Aorta (tissue), 5 donors: Measurements from ENCODE around the gene ERO1A. TPM values are rescaled to one million over a fixed set of nuclear protein-coding genes. Genes with fewer than 3 reads are reported as not detected.

ENCODE experiments used
- ATAC-seq: fragments of 200-7000 bp; cut with Tn5 transposase; one replicate; pipeline ENCODE4 v1.9.1; 2022; ENCODE audit warnings: moderate library complexity; ENCODE audit not compliant: low FRiP score
- DNase-seq, 2 donors: peaks; one replicate each; pipeline ENCODE4 v3.0.0-alpha.2; 2020
- H3K27ac ChIP-seq, 2 donors: one replicate each; pipeline ENCODE4 v1.5.1; 2013; ENCODE audit warnings: low read length in 2 of 2, mild to moderate bottlenecking in 2 of 2, moderate library complexity in 2 of 2, control low read depth in 1 of 2, inconsistent platforms in 1 of 2, low read depth in 1 of 2
- H3K27me3 ChIP-seq, 2 donors: one replicate each; pipeline ENCODE4 v1.6.1; 2013; ENCODE audit warnings: control low read depth in 1 of 2, low read length in 1 of 2, mild to moderate bottlenecking in 1 of 2, moderate library complexity in 1 of 2; ENCODE audit not compliant: insufficient read depth in 2 of 2, control insufficient read depth in 1 of 2
- H3K36me3 ChIP-seq, 2 donors: one replicate each; pipeline ENCODE4 v1.6.1; 2013; ENCODE audit warnings: control low read depth in 1 of 2, low read length in 1 of 2, mild to moderate bottlenecking in 1 of 2; ENCODE audit not compliant: insufficient read depth in 2 of 2, control insufficient read depth in 1 of 2
- H3K4me1 ChIP-seq, 2 donors: one replicate each; pipeline ENCODE4 v1.6.1; 2013; ENCODE audit warnings: low read length in 2 of 2, control low read depth in 1 of 2, mild to moderate bottlenecking in 1 of 2, moderate library complexity in 1 of 2; ENCODE audit not compliant: insufficient read depth in 2 of 2, control insufficient read depth in 1 of 2
- H3K4me3 ChIP-seq, 2 donors: one replicate each; pipeline ENCODE4 v1.5.1; 2013; ENCODE audit warnings: low read length in 2 of 2, control low read depth in 1 of 2, mild to moderate bottlenecking in 1 of 2
- H3K9me3 ChIP-seq: one replicate; pipeline ENCODE4 v1.6.1; 2013; ENCODE audit warnings: mild to moderate bottlenecking, low read length; ENCODE audit not compliant: control insufficient read depth
- WGBS, 2 donors: extraction: QIAGEN DNeasy Blood & Tissue Kit; methylation state at CpG; one replicate each; pipeline ENCODE4 v1.1.7; 2013; 5-methylcytosine and 5-hydroxymethylcytosine counted together
- intact Hi-C, 2 donors: fragments of 100-400 bp; cut with DNase I; formaldehyde crosslinking; loops; one replicate each; pipeline versions ENCODE4 v1.14.2 to v1.15.0; 2022
- polyA plus RNA-seq, 2 donors: library from polyadenylated mRNA; stranded (reverse); fragments of 200-250 nt; gene quantifications; one replicate each; pipeline ENCODE4 v1.2.3, GENCODE V29; 2013
- total RNA-seq, 2 donors: library from RNA; stranded (reverse); fragmentation: NEBNext Ultra II Directional; extraction: Animal tissue kit (Norgen Biotek cat#: 25700); gene quantifications; one replicate each; pipeline ENCODE4 v1.2.1, GENCODE V29; 2021
- donor health status: healthy with polysubstance abuse.
- donor health status: Bipolar disorder and iron deficiency.
- donor health status: DM: no; HTN: no; CAD: no.
- donor health status: DM: no; HTN: no; CAD: no.
- donor health status: DM: yes; HTN: yes; CAD: no.

The ERO1A gene
- total and polyA plus RNA-seq, 4 donors, result 7.5 to 61.8 (median 31.0) TPM

GRCh38 chr14:52609445-52610044, 85.8 kb downstream of the ERO1A start:
- Histone ChIP-seq H3K27me3 (no peaks in the 10 kb centered on the region), H3K4me3 (no peak overlapping the region), H3K4me1 (no peaks in the 10 kb centered on the region), H3K36me3 (no peaks in the 10 kb centered on the region), H3K9me3 (no peaks in the 10 kb centered on the region), H3K27ac (no peak overlapping the region)
- ATAC-seq (no peak), DNase-seq (no peak)
- WGBS, 2 donors, result 93 to 95% methylated on average over 5 of the region's 5 CpGs
- intact Hi-C loops, result no loop called here

GRCh38 chr14:52607061-52607460, 88.3 kb downstream of the ERO1A start:
- no peaks in the 10 kb centered on the region for H3K27me3 ChIP-seq
- no peak overlapping the region for H3K27ac ChIP-seq
- H3K36me3 ChIP-seq, result no peaks in the 10 kb centered on the region
- ATAC-seq (no peak), DNase-seq (no peak)
- no peak overlapping the region for H3K4me3 ChIP-seq
- 83 to 86% methylated on average over 1 of the region's 1 CpG for WGBS, 2 donors
- intact Hi-C loops, result no loop called here
- H3K9me3 ChIP-seq, result no peaks in the 10 kb centered on the region
- H3K4me1 ChIP-seq, result no peaks in the 10 kb centered on the region

DNA sequence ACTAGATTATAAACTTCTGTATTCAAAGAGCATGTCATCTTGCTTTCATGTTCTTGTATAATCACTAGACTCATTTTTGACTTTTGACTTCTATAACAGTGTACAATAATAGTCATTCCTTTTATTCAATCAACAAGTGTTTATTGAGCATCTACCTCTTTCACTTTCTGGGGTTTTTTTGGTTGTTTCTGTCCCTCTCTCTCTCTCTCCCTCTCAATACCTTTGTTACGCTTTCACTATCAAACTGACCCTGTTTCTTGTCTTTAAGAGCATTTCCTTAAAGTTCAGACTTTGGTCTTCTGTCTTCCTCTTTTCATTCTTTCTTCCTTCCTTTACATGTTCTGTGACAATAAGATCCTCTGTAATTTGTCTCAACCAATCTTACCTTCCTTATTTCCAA, 93.2 kb downstream of the ERO1A start:
- no peak for ATAC-seq
- Histone ChIP-seq H3K9me3 (no peaks in the 10 kb centered on the region), H3K36me3 (no peaks in the 10 kb centered on the region), H3K4me3 (no peak overlapping the region), H3K4me1 (no peaks in the 10 kb centered on the region), H3K27ac (no peak overlapping the region), H3K27me3 (no peaks in the 10 kb centered on the region)
- intact Hi-C loops, result no loop called here
- no peak for DNase-seq
- WGBS, 2 donors, result 87 to 90% methylated on average over 1 of the region's 1 CpG

DNA sequence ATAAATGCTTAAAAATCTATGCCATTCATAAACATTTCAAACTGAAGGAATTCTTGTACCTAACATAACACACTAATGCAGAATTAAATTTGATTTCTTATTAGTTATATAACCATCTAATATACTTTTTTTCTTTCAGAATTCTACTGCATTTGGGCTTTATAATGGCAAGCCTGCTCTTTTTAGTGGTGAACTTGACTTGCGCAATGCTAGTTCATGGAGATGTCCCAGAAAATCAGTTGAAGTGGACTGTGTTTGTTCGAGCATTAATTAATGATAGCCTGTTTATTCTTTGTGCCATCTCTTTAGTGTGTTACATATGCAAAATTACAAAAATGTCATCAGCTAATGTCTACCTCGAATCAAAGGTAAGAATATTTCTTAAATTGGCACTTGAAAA, 95.4 kb downstream of the ERO1A start:
- Histone ChIP-seq H3K4me3 (no peak overlapping the region), H3K27me3 (no peaks in the 10 kb centered on the region), H3K9me3 (no peaks in the 10 kb centered on the region), H3K27ac (no peak overlapping the region), H3K36me3 (no peaks in the 10 kb centered on the region), H3K4me1 (no peaks in the 10 kb centered on the region)
- intact Hi-C loops, result no loop called here
- no peak for ATAC-seq
- DNase-seq, result no peak
- WGBS, 2 donors, result 94 to 97% methylated on average over 3 of the region's 3 CpGs

- no peak for DNase-seq
- Histone ChIP-seq H3K4me3 (no peak overlapping the region), H3K4me1 (no peaks in the 10 kb centered on the region), H3K27ac (no peak overlapping the region), H3K9me3 (no peaks in the 10 kb centered on the region), H3K36me3 (no peaks in the 10 kb centered on the region), H3K27me3 (no peaks in the 10 kb centered on the region)
- no peak for ATAC-seq
- intact Hi-C loops, result no loop called here
- WGBS, 2 donors, result 96 to 97% methylated on average over 1 of the region's 1 CpG
These were observed 96.8 kb downstream of the ERO1A start for GRCh38 chr14:52598568-52598967.

DNA sequence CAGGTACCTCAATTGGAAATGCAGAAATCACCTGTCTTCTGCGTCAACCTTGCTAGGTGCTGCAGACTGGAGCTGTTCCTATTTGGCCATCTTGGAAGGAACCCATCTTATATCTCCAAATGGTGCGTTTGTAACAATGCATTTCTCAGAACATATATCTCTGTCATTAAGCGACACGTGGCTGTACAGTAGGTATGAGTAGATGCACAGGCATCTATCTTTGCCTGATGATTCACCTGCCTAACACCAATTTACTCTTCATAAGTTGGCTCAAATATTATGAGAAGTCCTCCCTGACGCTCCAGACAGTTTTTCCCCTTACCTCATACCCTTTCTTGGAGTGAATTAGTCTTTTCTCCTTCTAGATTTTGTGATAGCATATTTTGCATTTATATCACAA, 98.5 kb downstream of the ERO1A start:
- no peaks in the 10 kb centered on the region for H3K36me3 ChIP-seq
- no peaks in the 10 kb centered on the region for H3K27me3 ChIP-seq
- H3K27ac ChIP-seq, result no peak overlapping the region
- H3K4me1 ChIP-seq, result no peaks in the 10 kb centered on the region
- ATAC-seq, result no peak
- WGBS, 2 donors, result 96 to 98% methylated on average over 5 of the region's 5 CpGs
- no peaks in the 10 kb centered on the region for H3K9me3 ChIP-seq
- DNase-seq, result no peak
- H3K4me3 ChIP-seq, result no peak overlapping the region
- intact Hi-C loops, result no loop called here

DNA sequence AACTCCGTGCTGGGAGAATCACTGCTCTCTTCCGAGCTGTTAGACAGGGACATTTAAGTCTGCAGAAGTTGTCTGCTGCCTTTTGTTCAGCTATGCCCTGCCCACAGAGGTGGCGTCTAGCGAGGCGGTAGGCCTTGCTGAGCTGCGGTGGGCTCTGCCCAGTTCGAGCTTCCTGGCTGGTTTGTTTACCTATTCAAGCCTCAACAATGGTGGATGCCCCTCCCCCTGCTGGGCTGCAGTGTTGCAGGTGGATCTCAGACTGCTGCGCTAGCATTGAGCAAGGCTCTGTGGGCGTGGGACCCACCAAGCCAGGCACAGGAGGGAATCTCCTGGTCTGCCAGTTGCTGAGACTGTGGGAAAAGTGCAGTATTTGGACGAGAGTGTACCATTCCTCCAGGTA, 99.0 kb downstream of the ERO1A start:
- WGBS, 2 donors, result 92 to 95% methylated on average over 10 of the region's 10 CpGs
- intact Hi-C loops, result no loop called here
- Histone ChIP-seq H3K36me3 (no peaks in the 10 kb centered on the region), H3K27ac (no peak overlapping the region), H3K27me3 (no peaks in the 10 kb centered on the region), H3K4me1 (no peaks in the 10 kb centered on the region), H3K4me3 (no peak overlapping the region), H3K9me3 (no peaks in the 10 kb centered on the region)
- DNase-seq (no peak), ATAC-seq (no peak)

- Histone ChIP-seq H3K27me3 (no peaks in the 10 kb centered on the region), H3K27ac (no peak overlapping the region), H3K9me3 (no peaks in the 10 kb centered on the region), H3K36me3 (no peaks in the 10 kb centered on the region), H3K4me1 (no peaks in the 10 kb centered on the region), H3K4me3 (no peak overlapping the region)
- DNase-seq (no peak), ATAC-seq (no peak)
- 89 to 90% methylated on average over 1 of the region's 1 CpG for WGBS, 2 donors
- intact Hi-C loops, result no loop called here
These were observed 105.0 kb downstream of the ERO1A start for GRCh38 chr14:52590318-52590717.
